ENCODE measurements around the gene DYNC1H1. TPM values are rescaled to one million over a fixed set of nuclear protein-coding genes. Genes with fewer than 3 reads are reported as not detected.

DYNC1H1 gene
- total and polyA plus RNA-seq, 12 donors, result 202 to 509 (median 348) TPM

- WGBS, 4 donors, result 71 to 87% (median 85%) methylated on average over 4 to 12 of the region's 12 CpGs
- H3K9me3 ChIP-seq (replicated peaks in 1 of 3), result no peaks in the 10 kb centered on the region
- no peaks in the 10 kb centered on the region for H3K27me3 ChIP-seq
- H3K36me3 ChIP-seq (replicated peaks in 1 of 2), result peaks cover 0 to 67% of the 10 kb centered on the region in 2 donors
- no peak overlapping the region for H3K4me3 ChIP-seq
- DNase-seq, result no peak
- TF ChIP-seq POLR2A (IDR thresholded peaks at IDR 0.05), result no peak
- intact Hi-C loops (cut with DNase I), result no loop called here
- peaks cover 0 to 8% of the 10 kb centered on the region in 2 donors for H3K4me1 ChIP-seq (replicated peaks in 1 of 2)
- H3K27ac ChIP-seq, result peak overlapping the region in 1 of 5 donors; percentile 3
These were observed 85.6 kb downstream of the DYNC1H1 start for GRCh38 chr14:102050026-102050405.

- 35 to 59% (median 43%) methylated on average over 11 of the region's 11 CpGs for WGBS, 4 donors
- DNase-seq, result peak; percentile 74 to 93 (median 89)
- TF ChIP-seq POLR2A (IDR thresholded peaks at IDR 0.05) (no peak), CTCF (IDR thresholded peaks at IDR 0.05) (no peak)
- Histone ChIP-seq H3K9me3 (replicated peaks in 1 of 3) (no peaks in the 10 kb centered on the region), H3K27ac (peak overlapping the region in 2 of 5 donors; percentile 32 to 59), H3K4me3 (no peak overlapping the region), H3K36me3 (replicated peaks in 1 of 2) (peaks cover 0 to 61% of the 10 kb centered on the region in 2 donors), H3K4me1 (replicated peaks in 1 of 2) (peaks cover 0 to 8% of the 10 kb centered on the region in 2 donors), H3K27me3 (no peaks in the 10 kb centered on the region)
- intact Hi-C loops (cut with DNase I), result no loop called here
These were observed 86.3 kb downstream of the DYNC1H1 start for GRCh38 chr14:102050625-102051024.

GRCh38 chr14:102052522-102052921 lies 88.1 kb downstream of the DYNC1H1 start:
- no peak for DNase-seq
- H3K27ac ChIP-seq, result no peak overlapping the region
- H3K36me3 ChIP-seq (replicated peaks in 1 of 2), result peaks cover 0 to 51% of the 10 kb centered on the region in 2 donors
- intact Hi-C loops (cut with DNase I), result no loop called here
- H3K9me3 ChIP-seq (replicated peaks in 1 of 3), result no peaks in the 10 kb centered on the region
- no peak overlapping the region for H3K4me3 ChIP-seq
- WGBS, 4 donors, result 93 to 97% (median 93%) methylated on average over 9 to 10 of the region's 10 CpGs
- H3K27me3 ChIP-seq, result no peaks in the 10 kb centered on the region
- TF ChIP-seq CTCF (IDR thresholded peaks at IDR 0.05), result no peak
- no peaks in the 10 kb centered on the region for H3K4me1 ChIP-seq (replicated peaks in 1 of 2)

GRCh38 chr14:102055181-102055901 lies 91.0 kb downstream of the DYNC1H1 start:
- Histone ChIP-seq H3K36me3 (replicated peaks in 1 of 2) (peaks cover 0 to 23% of the 10 kb centered on the region in 2 donors), H3K4me3 (no peak overlapping the region), H3K27me3 (no peaks in the 10 kb centered on the region), H3K4me1 (replicated peaks in 1 of 2) (no peaks in the 10 kb centered on the region), H3K9me3 (replicated peaks in 1 of 3) (no peaks in the 10 kb centered on the region), H3K27ac (no peak overlapping the region)
- DNase-seq, result no peak
- WGBS, 4 donors, result 83 to 85% (median 84%) methylated on average over 23 to 24 of the region's 24 CpGs
- TF ChIP-seq POLR2A (IDR thresholded peaks at IDR 0.05), result no peak
- TF ChIP-seq CTCF (IDR thresholded peaks at IDR 0.05), result no peak
- intact Hi-C loops (cut with DNase I), result no loop called here

Measured in adrenal gland (tissue), 12 donors.